Mucosa of descending colon (tissue), 3 donors: ENCODE data around the gene MAP2K7. TPM values are rescaled to one million over a fixed set of nuclear protein-coding genes. Genes with fewer than 3 reads are reported as not detected.

Experiments
- ATAC-seq: fragments of 200-7000 bp; cut with Tn5 transposase; one replicate; pipeline ENCODE4 v1.9.1; 2020; ENCODE audit warnings: mild to moderate bottlenecking, moderate library complexity
- DNase-seq, 3 donors: peaks; one replicate each; pipeline ENCODE4 v3.0.0-alpha.2; 2020
- H3K36me3 ChIP-seq: fragments of 200-600 bp; one replicate; pipeline ENCODE4 v1.8.0; 2021; ENCODE audit warnings: low read depth, mild to moderate bottlenecking
- H3K4me1 ChIP-seq: fragments of 200-600 bp; one replicate; pipeline ENCODE4 v1.8.0; 2021; ENCODE audit warnings: low read depth, mild to moderate bottlenecking
- H3K4me3 ChIP-seq: fragments of 200-600 bp; one replicate; pipeline ENCODE4 v1.8.0; 2021; ENCODE audit warnings: mild to moderate bottlenecking
- H3K9me3 ChIP-seq: fragments of 200-600 bp; one replicate; pipeline ENCODE4 v1.8.0; 2021; ENCODE audit warnings: mild to moderate bottlenecking
- CTCF ChIP-seq: fragments of 200-600 bp; IDR thresholded peaks from one replicate; pipeline ENCODE4 v1.8.0; 2022; ENCODE audit warnings: antibody characterized with exemption, mild to moderate bottlenecking
- intact Hi-C, 2 donors: fragments of 100-400 bp; cut with DNase I in 1 of 2; cut with micrococcal nuclease in 1 of 2; formaldehyde crosslinking; loops; one replicate each; pipeline versions ENCODE4 v1.11.0 to v1.11.1; 2022; cut with DNase I, micrococcal nuclease
- total RNA-seq, 3 donors: library from RNA; stranded (reverse); fragmentation: NEBNext Ultra II Directional in 2 of 3; extraction: Animal tissue kit (Norgen Biotek cat#: 25700) in 2 of 3; gene quantifications; one replicate each; pipeline versions ENCODE4 v1.2.1 to v1.2.4, GENCODE V29; 2021 to 2023
- donor health status: DM: no; HTN: no; CAD: no; lungs with moderate emphysema.
- donor health status: DM: no; HTN: no; CAD: no.
- donor health status: DM: no; HTN: yes; CAD: no.

MAP2K7 gene
- total RNA-seq, 3 donors from 2014 or later = 31.5 to 49.2 (median 41.7) TPM

- ATAC-seq = peak; percentile 76
- no peaks in the 10 kb centered on the region for H3K36me3 ChIP-seq
These were observed 16.2 kb downstream of the MAP2K7 start, which contains the start of gene SNAPC2 for GRCh38 chr19:7919610-7920518. Gene SNAPC2, plus strand, starts transcription at chr19:7920338. Its CDS starts 29 bp downstream, at chr19:7920367.

GRCh38 chr19:7920519-7921301 lies 17.0 kb downstream of the MAP2K7 start:
- TF ChIP-seq CTCF = no peak
- intact Hi-C loops = no loop called here
- no peaks in the 10 kb centered on the region for H3K36me3 ChIP-seq
- DNase-seq (peak; percentile 99 to 100 (median 100)), ATAC-seq (peak; percentile 87)
- peaks cover 52% of the 10 kb centered on the region for H3K4me1 ChIP-seq
- no peaks in the 10 kb centered on the region for H3K9me3 ChIP-seq
- peak overlapping the region; percentile 50 for H3K4me3 ChIP-seq

More at GRCh38 chr19:7919610-7920518, 16.2 kb downstream of the MAP2K7 start, which contains the start of gene SNAPC2:
- peak; percentile 98 for DNase-seq
- no peak for TF ChIP-seq CTCF
- H3K4me1 ChIP-seq = peaks cover 51% of the 10 kb centered on the region
- H3K4me3 ChIP-seq = peak within 1 kb of the TSS; percentile 50
- intact Hi-C loops = no loop called here
- no peaks in the 10 kb centered on the region for H3K9me3 ChIP-seq

- H3K36me3 ChIP-seq = no peaks in the 10 kb centered on the region
- DNase-seq (peak in 1 of 3 donors; percentile 60), ATAC-seq (no peak)
- H3K4me1 ChIP-seq = peaks cover 49% of the 10 kb centered on the region
- no peak overlapping the region for H3K4me3 ChIP-seq
- intact Hi-C loops = no loop called here
- TF ChIP-seq CTCF = no peak
- H3K9me3 ChIP-seq = no peaks in the 10 kb centered on the region
These were observed 17.8 kb downstream of the MAP2K7 start for GRCh38 chr19:7921302-7921966.

GRCh38 chr19:7921967-7922835 lies 18.5 kb downstream of the MAP2K7 start:
- ATAC-seq = no peak
- intact Hi-C loops = no loop called here

More at GRCh38 chr19:7921967-7922835, 18.5 kb downstream of the MAP2K7 start:
- Histone ChIP-seq H3K36me3 (no peaks in the 10 kb centered on the region), H3K9me3 (no peaks in the 10 kb centered on the region), H3K4me3 (no peak overlapping the region), H3K4me1 (peaks cover 43% of the 10 kb centered on the region)
- peak in 2 of 3 donors; percentile 41 to 65 for DNase-seq
- TF ChIP-seq CTCF = no peak
